Glutamatergic neuron (in vitro differentiated cells): ENCODE measurements around the gene TCF12. TPM values are rescaled to one million over a fixed set of nuclear protein-coding genes. Genes with fewer than 3 reads are reported as not detected.

Experiments
- DNase-seq: peaks from one replicate; pipeline ENCODE4 v3.0.0; 2022
- H3K27ac Mint-ChIP-seq: one replicate; pipeline ENCODE4 v1.8.0; 2020; ENCODE audit warnings: mild to moderate bottlenecking, mixed read lengths, inconsistent platforms; ENCODE audit not compliant: unreplicated experiment
- H3K27me3 Mint-ChIP-seq: one replicate; pipeline ENCODE4 v1.8.0; 2020; ENCODE audit warnings: mild to moderate bottlenecking, moderate library complexity, mixed read lengths, inconsistent platforms; ENCODE audit not compliant: unreplicated experiment
- H3K36me3 Mint-ChIP-seq: one replicate; pipeline ENCODE4 v1.8.0; 2020; ENCODE audit warnings: mild to moderate bottlenecking, mixed read lengths, inconsistent platforms; ENCODE audit not compliant: unreplicated experiment
- H3K4me1 Mint-ChIP-seq: one replicate; pipeline ENCODE4 v1.8.0; 2020; ENCODE audit warnings: mild to moderate bottlenecking, low read depth, mixed read lengths, inconsistent platforms; ENCODE audit not compliant: unreplicated experiment
- H3K4me3 Mint-ChIP-seq: one replicate; pipeline ENCODE4 v1.8.0; 2020; ENCODE audit warnings: mild to moderate bottlenecking, mixed read lengths, inconsistent platforms; ENCODE audit not compliant: unreplicated experiment
- H3K9me3 Mint-ChIP-seq: one replicate; pipeline ENCODE4 v1.8.0; 2020; ENCODE audit warnings: mild to moderate bottlenecking, moderate library complexity, mixed read lengths, inconsistent platforms; ENCODE audit not compliant: unreplicated experiment
- CTCF ChIP-seq: fragments of 200-600 bp; sonication (generic); IDR thresholded peaks from one replicate; pipeline ENCODE4 v1.5.0; 2021; ENCODE audit not compliant: partially characterized antibody, unreplicated experiment
- total RNA-seq: library from RNA; stranded (reverse); fragmentation: NEBNext Ultra II Directional; extraction: Animal tissue kit (Norgen Biotek cat#: 25700); gene quantifications from one replicate; pipeline ENCODE4 v1.2.1, GENCODE V29; 2021; ENCODE audit not compliant: unreplicated experiment

Gene TCF12
- total RNA-seq, 1 donor from 2014 or later: 140 TPM

GRCh38 chr15:57272771-57273357 is 354.4 kb downstream of the TCF12 start:
- peaks cover 7% of the 10 kb centered on the region for H3K27me3 Mint-ChIP-seq
- no peak for DNase-seq
- H3K4me1 Mint-ChIP-seq: no peaks in the 10 kb centered on the region
- H3K4me3 Mint-ChIP-seq: no peak overlapping the region
- peaks cover 7% of the 10 kb centered on the region for H3K36me3 Mint-ChIP-seq
- H3K9me3 Mint-ChIP-seq: peaks cover 7% of the 10 kb centered on the region
- H3K27ac Mint-ChIP-seq: no peak overlapping the region
- no peak for TF ChIP-seq CTCF

GRCh38 chr15:57273402-57273801 is 355.0 kb downstream of the TCF12 start:
- no peak for TF ChIP-seq CTCF
- Mint-ChIP-seq H3K9me3 (peaks cover 7% of the 10 kb centered on the region), H3K27ac (no peak overlapping the region), H3K27me3 (peaks cover 7% of the 10 kb centered on the region), H3K4me1 (no peaks in the 10 kb centered on the region), H3K36me3 (peaks cover 7% of the 10 kb centered on the region), H3K4me3 (no peak overlapping the region)
- no peak for DNase-seq

GRCh38 chr15:57278439-57278838 is 360.0 kb downstream of the TCF12 start:
- no peak overlapping the region for H3K27ac Mint-ChIP-seq
- H3K27me3 Mint-ChIP-seq: no peaks in the 10 kb centered on the region
- H3K4me3 Mint-ChIP-seq: no peak overlapping the region
- H3K36me3 Mint-ChIP-seq: no peaks in the 10 kb centered on the region
- DNase-seq: no peak
- peaks cover 4% of the 10 kb centered on the region for H3K4me1 Mint-ChIP-seq
- H3K9me3 Mint-ChIP-seq: peaks cover 3% of the 10 kb centered on the region
- TF ChIP-seq CTCF: no peak

- no peaks in the 10 kb centered on the region for H3K36me3 Mint-ChIP-seq
- no peak overlapping the region for H3K27ac Mint-ChIP-seq
- H3K27me3 Mint-ChIP-seq: peaks cover 2% of the 10 kb centered on the region
- TF ChIP-seq CTCF: no peak
- no peak overlapping the region for H3K4me3 Mint-ChIP-seq
- no peak for DNase-seq
- H3K9me3 Mint-ChIP-seq: no peaks in the 10 kb centered on the region
- peaks cover 4% of the 10 kb centered on the region for H3K4me1 Mint-ChIP-seq
These were observed 362.0 kb downstream of the TCF12 start for GRCh38 chr15:57280464-57280863.

- no peak for TF ChIP-seq CTCF
- Mint-ChIP-seq H3K9me3 (no peaks in the 10 kb centered on the region), H3K27me3 (peaks cover 4% of the 10 kb centered on the region), H3K27ac (no peak overlapping the region), H3K4me3 (no peak overlapping the region), H3K36me3 (no peaks in the 10 kb centered on the region), H3K4me1 (peaks cover 13% of the 10 kb centered on the region)
- no peak for DNase-seq
These were observed 362.9 kb downstream of the TCF12 start for GRCh38 chr15:57281321-57281720.
